Ishikawa (cell line): ENCODE measurements around the gene ZFP91.

ENCODE experiments used
- CEBPB ChIP-seq: IDR thresholded peaks from 2 replicates; pipeline ENCODE4 v1.6.1; 2012
- CREB1 ChIP-seq: IDR thresholded peaks from 2 replicates; pipeline ENCODE4 v1.6.1; 2012; ENCODE audit warnings: low read depth
- EGR1 ChIP-seq: IDR thresholded peaks from 2 replicates; pipeline ENCODE4 v1.6.1; 2012
- EP300 ChIP-seq: IDR thresholded peaks from 2 replicates; pipeline ENCODE4 v1.6.1; 2012; ENCODE audit warnings: borderline replicate concordance
- FOXM1 ChIP-seq: IDR thresholded peaks from 2 replicates; pipeline ENCODE4 v1.6.1; 2012; ENCODE audit warnings: low read depth, borderline replicate concordance
- MAX ChIP-seq: IDR thresholded peaks from 2 replicates; pipeline ENCODE4 v1.6.1; 2012
- NFIC ChIP-seq: IDR thresholded peaks from 2 replicates; pipeline ENCODE4 v1.6.1; 2012
- RAD21 ChIP-seq: IDR thresholded peaks from 2 replicates; pipeline ENCODE4 v1.6.1; 2012; ENCODE audit warnings: low read depth
- REST ChIP-seq: IDR thresholded peaks from 2 replicates; pipeline ENCODE4 v1.6.1; 2012; ENCODE audit warnings: low read depth, mild to moderate bottlenecking
- TAF1 ChIP-seq: IDR thresholded peaks from 2 replicates; pipeline ENCODE4 v1.6.1; 2012; ENCODE audit warnings: low read depth, mild to moderate bottlenecking
- TCF12 ChIP-seq: IDR thresholded peaks from 2 replicates; pipeline ENCODE4 v1.6.1; 2012; ENCODE audit warnings: low read depth
- TEAD4 ChIP-seq: IDR thresholded peaks from 2 replicates; pipeline ENCODE4 v1.6.1; 2012
- USF1 ChIP-seq: IDR thresholded peaks from 2 replicates; pipeline ENCODE4 v1.6.1; 2012
- YY1 ChIP-seq: IDR thresholded peaks from 2 replicates; pipeline ENCODE4 v1.6.1; 2012; ENCODE audit warnings: low read depth
- ZBTB7A ChIP-seq: IDR thresholded peaks from 2 replicates; pipeline ENCODE4 v1.6.1; 2012; ENCODE audit warnings: low read depth

The ZFP91 gene

GRCh38 chr11:58609723-58610122, 30.9 kb downstream of the ZFP91 start:
- no peak for TF ChIP-seq EP300
- TF ChIP-seq EGR1 = no peak
- no peak for TF ChIP-seq RAD21
- no peak for TF ChIP-seq FOXM1
- no peak for TF ChIP-seq TEAD4
- no peak for TF ChIP-seq CREB1
- TF ChIP-seq TCF12 = no peak
- TF ChIP-seq USF1 = no peak
- TF ChIP-seq NFIC = no peak
- no peak for TF ChIP-seq TAF1
- no peak for TF ChIP-seq REST
- no peak for TF ChIP-seq CEBPB
- no peak for TF ChIP-seq ZBTB7A
- TF ChIP-seq YY1 = no peak
- TF ChIP-seq MAX = no peak

GRCh38 chr11:58613228-58613627, 34.4 kb downstream of the ZFP91 start:
- no peak for TF ChIP-seq MAX
- no peak for TF ChIP-seq RAD21
- no peak for TF ChIP-seq YY1
- no peak for TF ChIP-seq EP300
- no peak for TF ChIP-seq EGR1
- TF ChIP-seq TEAD4 = no peak
- no peak for TF ChIP-seq CREB1
- no peak for TF ChIP-seq REST
- TF ChIP-seq USF1 = no peak
- no peak for TF ChIP-seq NFIC
- TF ChIP-seq TCF12 = no peak

GRCh38 chr11:58615559-58615958, 36.7 kb downstream of the ZFP91 start:
- no peak for TF ChIP-seq TEAD4

- TF ChIP-seq ZBTB7A (no peak), CEBPB (no peak), TAF1 (no peak), EGR1 (no peak), MAX (no peak), NFIC (no peak), USF1 (no peak), RAD21 (no peak), EP300 (no peak)
Observed at GRCh38 chr11:58616594-58616993, 37.7 kb downstream of the ZFP91 start.

- no peak for TF ChIP-seq TEAD4
- TF ChIP-seq TAF1 = no peak
- TF ChIP-seq FOXM1 = no peak
- no peak for TF ChIP-seq REST
- TF ChIP-seq CREB1 = no peak
- no peak for TF ChIP-seq MAX
- TF ChIP-seq RAD21 = no peak
- TF ChIP-seq TCF12 = no peak
Observed at GRCh38 chr11:58617976-58618557, 39.2 kb downstream of the ZFP91 start.
